Measurements from ENCODE around the gene SHROOM3.

The SHROOM3 gene

DNA sequence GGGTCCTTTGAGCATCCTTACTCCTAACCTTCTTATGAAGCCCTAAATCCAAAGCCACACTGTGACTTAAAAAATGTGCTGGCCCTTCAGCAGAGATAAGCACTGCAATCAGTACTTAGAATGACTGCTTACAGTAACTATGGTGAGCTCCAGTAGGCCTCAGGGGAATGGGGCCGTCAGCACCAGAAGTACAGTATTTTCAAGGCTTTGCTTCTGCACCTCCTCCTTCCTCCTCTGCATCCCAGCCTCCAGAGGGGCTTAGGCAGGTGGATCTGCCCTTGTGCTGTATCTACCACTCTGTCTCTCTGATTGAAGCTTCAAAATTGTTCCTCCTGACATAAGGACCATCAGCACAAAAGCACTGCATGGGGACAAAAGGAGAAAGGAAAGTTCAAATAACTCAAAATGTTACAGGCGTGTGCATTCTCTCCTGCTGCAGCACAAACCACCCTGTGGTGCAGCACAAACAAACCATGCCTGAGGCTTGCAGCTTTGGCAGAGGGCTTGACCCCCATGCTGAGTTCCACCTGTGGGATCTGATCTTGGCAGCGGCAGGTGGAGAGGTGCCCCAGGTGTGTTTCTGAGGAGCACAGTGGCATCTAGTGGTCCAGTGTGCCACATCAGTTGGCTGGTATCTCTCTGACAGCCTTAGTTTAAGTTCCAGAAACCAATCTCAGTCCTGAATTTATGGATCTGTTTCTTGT, 298.2 kb downstream of the SHROOM3 start:
- no peak for DNase-seq

DNA sequence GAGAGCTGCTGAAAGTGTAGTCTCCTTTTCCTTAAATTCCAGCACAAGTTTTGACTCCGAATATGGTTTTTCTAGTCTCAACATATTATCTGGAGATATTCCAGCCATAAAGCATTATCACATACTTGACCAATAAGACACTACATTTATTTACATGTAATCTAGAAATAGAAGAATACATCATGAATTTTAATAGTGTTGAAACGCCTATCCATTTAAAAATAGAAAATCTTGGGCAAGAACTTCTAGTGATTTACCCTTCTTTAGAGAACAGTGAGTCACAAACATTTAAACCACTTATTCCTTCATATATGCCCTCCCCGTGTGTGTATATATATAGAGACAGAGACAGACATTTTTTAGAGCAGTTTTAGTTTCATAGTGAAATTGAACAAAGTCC, 301.4 kb downstream of the SHROOM3 start:
- no peak for DNase-seq

DNA sequence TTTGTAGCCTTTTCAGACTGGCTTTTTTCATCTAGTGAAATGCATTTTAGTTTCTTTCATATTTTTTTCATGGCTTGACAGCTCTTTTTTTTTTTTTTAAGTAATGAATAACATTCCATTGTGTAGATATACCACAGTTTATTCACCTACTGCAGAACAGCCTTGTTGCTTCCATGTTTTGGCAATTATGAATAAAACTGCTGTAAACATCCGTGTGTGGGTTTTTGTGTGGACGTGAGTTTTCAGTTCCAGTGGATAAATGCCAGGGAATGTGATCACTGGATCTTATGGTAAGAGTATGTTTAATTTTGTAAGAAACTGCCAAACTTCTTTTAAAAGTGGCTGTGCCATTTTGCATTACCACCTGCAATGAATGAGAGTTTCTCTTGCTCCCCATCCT, 302.2 kb downstream of the SHROOM3 start:
- no peak for DNase-seq

DNA sequence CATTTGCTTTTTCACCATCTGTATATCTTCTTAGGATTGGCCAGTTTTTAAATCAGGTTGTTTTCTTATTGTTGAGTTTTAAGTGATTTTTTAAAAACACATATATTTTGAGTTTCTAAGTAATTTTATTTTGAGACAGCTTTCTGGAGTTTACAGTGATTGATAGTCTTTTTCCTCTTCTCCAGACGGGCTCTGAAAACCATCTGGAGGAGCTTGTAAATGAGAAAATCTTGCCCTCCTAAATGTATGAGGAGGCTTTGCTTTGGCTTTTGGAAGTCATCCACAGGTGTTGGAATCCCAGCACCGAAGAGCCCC, 302.7 kb downstream of the SHROOM3 start:
- DNase-seq: no peak

DNA sequence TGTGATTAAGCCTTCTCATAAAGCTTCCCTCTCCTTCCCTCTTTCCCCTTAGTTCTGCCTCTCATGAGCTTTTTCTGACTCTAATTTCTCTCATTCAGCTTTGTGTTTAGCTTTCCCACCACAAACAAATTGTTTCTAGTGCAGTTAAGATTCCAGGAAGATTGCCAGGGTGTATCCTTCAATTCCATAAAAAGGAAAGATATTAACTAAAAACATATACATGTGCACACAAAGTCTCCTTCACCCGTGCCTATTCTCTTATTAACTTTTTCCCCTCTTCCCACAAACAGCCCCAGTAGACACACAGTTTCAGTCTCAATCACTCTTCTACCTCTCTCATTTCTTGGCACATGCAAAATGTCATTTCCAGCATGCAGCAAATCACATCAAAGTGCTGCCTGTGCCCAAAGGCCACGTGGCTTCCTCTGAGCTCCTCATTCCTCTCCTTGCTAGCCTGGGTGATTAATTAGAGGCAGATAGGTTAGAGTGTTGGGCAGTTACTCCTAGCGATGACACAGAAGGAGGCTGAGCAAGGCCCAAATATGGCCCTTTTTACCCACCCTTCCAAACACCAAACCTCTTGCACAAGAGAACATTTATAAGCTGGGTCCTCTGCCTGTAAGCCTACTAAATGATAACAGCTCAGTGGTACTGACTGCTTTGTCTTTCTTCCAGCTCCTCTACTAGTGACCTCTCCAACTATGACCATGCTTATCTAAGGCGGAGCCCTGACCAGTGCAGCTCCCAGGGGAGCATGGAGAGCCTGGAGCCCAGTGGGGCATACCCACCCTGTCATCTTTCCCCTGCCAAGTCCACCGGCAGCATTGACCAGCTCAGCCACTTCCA, 303.3 kb downstream of the SHROOM3 start:
- no peak for DNase-seq

DNA sequence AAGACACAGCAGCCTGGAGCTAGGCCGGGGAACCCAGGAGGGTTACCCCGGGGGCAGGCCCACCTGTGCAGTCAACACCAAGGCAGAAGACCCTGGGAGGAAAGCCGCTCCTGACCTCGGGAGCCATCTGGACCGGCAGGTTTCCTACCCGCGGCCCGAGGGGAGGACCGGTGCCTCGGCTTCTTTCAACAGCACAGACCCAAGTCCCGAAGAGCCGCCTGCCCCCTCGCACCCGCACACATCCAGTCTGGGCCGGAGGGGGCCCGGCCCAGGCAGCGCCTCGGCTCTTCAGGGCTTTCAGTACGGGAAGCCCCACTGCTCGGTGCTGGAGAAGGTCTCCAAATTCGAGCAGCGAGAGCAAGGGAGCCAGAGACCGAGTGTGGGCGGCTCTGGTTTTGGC, 305.2 kb downstream of the SHROOM3 start:
- no peak for DNase-seq

DNA sequence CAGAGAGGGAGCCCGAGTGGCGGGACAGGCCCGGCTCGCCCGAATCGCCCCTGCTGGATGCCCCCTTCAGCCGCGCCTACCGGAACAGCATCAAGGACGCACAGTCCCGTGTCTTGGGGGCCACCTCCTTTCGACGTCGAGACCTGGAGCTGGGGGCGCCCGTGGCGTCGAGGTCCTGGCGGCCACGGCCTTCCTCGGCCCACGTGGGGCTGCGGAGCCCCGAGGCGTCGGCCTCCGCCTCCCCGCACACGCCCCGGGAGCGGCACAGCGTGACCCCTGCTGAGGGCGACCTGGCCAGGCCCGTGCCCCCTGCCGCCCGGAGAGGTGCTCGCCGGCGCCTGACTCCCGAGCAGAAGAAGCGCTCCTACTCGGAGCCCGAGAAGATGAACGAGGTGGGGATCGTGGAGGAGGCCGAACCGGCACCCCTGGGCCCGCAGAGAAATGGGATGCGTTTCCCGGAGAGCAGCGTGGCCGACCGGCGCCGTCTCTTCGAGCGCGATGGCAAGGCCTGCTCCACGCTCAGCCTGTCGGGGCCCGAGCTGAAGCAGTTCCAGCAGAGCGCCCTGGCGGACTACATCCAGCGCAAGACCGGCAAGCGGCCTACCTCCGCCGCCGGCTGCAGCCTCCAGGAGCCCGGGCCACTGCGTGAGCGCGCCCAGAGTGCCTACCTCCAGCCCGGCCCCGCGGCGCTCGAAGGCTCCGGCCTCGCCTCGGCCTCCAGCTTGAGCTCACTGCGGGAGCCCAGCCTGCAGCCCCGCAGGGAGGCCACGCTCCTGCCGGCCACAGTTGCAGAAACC, 306.0 kb downstream of the SHROOM3 start:
- no peak for DNase-seq

DNA sequence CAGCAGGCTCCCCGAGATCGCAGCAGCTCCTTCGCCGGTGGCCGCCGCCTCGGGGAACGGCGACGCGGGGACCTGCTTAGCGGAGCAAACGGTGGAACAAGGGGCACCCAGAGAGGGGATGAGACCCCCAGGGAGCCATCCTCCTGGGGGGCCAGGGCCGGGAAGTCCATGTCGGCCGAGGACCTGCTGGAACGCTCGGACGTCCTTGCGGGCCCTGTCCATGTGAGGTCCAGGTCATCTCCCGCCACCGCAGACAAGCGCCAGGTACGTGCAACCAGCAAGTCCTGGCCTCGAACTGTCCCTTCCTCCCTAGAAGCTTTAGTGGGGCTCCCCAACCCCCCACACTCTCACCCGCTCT, 306.6 kb downstream of the SHROOM3 start:
- DNase-seq: no peak

DNA sequence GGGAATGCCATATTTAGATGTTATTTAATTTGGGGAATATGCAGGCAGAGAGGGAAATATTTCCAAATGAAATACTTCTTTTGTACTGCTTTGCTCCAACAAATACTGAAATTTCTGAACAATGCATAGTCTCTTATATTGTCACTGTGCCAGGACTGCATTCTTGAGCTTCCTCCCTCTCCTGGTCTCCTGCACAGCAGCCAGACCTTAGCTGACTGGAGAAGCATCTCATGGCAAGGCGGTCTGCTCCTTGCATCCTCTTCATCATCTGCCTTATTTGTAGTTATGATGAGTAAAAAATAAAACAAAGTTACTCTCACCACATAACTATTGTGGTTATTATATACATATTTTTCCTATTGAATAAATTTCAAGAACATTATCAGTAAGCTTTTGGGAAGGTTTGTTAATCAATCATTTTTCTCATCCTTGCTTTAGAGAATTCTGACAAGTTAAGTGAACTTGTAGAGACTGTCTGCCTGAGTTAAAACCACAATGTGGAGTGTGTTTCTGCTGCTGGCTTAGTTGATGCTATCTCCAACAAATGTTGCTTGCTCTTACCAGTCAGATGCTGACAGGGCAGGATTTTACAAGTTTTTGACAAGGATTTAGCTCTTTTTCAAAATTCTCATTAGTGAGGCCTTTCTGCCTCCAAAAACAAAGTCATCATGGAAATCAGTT, 309.4 kb downstream of the SHROOM3 start:
- no peak for DNase-seq

DNA sequence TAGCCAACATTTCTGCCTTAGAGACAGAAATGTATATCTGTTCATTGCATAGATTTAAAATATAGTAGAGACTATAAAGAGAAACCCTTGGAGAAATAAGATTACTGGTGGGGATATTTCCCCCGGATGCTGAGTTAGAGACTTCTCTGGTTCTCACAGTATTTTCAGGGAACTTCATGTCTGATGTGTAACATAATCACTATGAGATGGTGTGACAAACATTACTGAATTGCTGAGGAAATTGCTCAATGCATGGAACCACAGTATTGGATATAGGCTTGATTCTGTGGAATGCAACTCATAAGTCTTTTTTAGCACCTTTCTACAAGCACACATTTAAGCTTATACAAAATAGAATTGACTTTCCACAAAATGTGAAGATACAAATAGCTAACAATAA, 310.2 kb downstream of the SHROOM3 start:
- no peak for DNase-seq

DNA sequence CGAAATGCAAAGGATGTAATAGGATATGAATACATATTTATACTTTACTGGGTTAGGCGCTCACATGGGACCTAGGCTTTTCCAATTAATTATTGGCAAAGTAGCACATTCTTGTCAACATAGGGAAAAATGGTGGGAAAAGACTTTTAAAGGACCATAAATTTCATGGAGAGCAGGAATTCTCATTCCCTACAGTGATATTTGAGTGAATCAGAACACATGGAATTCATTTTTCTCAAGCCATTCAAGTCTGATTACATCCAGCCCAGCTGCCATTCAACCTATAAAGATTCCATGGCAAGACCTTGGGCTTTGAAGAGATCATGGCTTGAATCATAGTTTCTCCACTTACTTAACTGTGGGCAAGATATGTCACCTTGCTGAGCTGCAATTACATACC, 312.5 kb downstream of the SHROOM3 start:
- no peak for DNase-seq

DNA sequence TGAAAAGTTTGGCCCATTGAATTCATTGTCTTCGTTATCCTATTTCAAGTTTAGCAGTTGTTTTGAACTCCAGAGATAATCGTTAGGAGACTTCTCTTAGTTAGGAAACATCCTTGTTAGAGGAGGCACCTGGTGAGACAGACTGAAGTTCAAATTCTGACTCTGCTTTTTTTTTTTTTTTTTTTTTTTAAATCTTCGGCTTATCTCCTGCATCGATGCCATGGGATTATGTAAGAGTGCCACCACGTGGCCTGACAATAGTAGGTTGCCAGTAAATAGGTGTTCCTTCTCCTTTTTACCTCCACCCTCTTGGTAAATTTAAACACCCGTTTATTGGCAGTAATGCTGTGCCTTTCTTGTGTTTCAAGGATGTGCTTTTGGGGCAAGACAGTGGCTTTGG, 313.6 kb downstream of the SHROOM3 start:
- DNase-seq: no peak

DNA sequence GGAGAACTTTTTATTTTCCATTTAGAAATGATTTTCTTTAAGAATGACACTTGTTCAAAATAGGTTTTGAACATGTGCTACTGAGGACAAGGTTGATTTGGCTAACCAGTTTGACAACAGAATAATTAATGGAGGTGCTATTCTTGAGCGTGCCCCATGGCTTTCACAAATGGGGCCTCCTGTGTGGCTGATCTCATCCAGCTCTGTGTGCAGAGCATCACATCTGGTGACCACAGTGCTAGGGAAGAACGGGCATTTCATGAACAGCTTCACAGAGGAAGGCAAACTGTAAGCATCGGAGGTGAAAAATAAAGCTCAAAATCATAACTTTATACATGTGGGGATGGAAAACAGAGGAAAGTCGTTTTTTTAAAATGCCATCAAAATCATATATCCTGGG, 314.3 kb downstream of the SHROOM3 start:
- DNase-seq: no peak

DNA sequence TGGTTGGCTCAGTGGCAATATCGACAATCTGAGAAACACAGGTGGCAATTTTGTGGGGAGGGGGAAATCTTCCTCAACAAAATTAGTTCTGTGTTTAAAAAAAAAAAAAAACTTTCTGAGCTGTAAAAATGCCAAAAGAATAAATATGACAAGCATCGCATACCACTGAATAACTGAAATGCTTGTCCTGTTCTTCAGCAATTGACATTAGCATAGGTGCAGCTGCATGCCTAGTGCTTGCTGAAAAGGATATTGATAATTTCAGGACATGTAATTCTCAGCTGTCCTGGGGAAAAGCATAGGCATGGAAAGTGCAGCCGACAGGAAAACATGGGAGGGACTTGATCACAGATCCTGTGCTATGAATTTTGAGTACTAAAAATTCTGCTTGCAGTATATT, 315.7 kb downstream of the SHROOM3 start:
- DNase-seq: no peak

DNA sequence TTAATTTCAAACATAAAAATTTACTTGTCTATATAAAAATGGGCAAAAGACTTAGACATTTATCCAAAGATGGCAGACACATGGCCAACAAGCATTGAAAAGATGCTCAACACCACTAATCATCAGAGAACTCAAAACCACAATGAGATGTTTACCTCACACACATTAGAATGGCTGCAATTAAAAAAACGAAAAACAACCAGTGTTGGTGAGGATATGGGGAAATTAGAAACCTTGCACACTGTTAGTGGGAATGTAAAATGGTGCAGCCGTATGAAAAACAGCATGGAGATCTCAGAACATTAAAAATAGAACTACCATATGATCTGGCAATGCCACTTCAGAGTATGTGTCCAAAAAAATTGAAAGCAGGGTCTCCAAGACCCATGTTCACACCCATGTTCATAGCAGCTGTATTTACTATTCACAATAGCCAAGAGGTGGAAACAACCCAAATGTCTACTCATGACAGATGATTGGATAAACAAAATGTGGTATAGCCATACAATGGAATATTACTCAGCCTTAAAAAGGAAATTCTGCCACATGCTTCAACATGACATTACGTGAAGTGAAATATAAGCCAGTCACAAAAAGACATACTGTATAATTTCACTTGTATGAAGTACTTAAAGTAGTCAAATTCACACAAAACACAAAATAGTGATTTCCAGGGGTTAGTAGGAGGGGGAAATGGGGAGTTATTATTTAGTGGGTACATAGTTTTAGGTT, 316.7 kb downstream of the SHROOM3 start:
- no peak for DNase-seq

DNA sequence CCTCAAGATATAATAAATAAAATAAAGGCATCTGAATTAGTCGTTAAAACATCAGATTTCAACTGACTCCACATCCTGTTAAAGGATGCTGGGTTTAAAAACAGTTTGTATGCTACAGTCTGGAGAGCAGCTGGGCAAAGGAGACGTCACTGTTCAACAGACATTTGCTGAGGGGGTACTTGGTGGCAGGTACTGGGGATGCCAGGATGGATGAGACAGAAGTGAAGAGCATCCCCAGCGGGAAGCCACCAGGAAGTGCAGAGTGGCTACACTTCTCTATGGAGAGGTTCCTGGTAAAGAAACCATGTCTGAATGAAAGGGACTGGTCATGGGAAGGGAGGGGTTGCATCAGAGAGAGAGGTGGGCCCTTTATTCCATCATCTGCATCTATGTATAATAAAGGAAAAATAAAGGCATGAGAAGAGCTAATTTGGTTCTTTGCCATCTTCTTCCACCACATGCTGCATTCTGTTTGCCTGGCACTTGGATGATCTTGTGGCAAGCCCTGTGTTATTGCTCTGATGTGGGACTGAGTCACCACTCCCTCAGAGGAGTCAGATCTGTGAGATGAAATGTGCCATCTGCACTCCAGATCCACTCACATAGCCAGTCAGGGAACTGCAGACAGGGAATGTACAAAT, 318.0 kb downstream of the SHROOM3 start:
- DNase-seq: no peak

DNA sequence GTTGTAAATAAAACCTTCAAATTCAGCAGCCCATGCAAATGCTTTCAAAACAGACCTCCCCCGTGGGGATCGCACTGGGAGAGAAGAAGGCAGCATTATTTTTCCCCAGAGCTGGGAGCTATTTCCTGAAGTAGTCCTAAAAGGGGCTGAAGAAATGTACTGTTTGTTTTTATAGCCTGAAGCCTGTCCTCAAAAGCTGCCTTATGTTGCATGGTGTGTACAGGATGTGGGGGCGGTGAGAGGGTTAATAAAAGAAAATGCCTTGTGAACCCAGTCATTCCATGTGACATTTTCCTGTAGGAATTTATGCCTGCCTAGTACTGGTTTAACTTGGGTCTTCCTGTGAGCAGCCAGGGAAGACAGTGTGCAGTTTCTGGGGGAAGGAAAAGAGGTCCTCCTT, 318.8 kb downstream of the SHROOM3 start:
- no peak for DNase-seq

DNA sequence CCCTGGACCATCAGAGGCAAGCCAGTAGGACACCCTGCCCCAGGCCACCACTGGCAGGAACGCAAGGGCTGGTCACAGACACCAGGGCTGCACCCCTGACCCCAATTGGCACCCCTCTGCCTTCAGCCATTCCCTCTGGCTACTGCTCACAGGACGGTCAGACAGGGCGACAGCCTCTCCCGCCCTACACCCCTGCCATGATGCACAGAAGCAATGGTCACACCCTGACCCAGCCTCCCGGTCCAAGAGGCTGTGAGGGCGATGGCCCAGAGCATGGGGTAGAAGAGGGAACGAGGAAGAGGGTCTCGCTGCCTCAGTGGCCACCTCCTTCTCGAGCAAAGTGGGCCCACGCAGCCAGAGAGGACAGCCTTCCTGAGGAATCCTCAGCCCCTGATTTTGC, 319.4 kb downstream of the SHROOM3 start:
- DNase-seq: no peak

DNA sequence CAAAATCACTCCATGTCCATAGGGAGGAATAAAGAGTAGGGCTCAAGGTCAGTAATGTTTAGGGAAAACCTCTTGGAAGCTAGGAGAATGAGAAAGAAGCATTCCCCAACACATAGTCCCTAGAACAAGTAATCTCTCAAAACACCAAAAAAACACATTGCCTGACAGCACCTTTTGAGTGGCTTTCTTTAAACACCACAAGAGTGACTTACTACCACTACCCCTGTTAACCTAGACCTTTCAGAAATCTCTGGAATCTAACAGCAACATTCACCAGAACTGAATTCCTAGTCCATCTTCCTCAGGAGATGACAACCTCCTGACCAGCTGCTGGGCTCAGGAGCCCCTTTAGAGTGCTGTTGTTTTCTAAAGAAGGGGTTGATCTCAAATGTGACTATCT, 320.7 kb downstream of the SHROOM3 start:
- no peak for DNase-seq

DNA sequence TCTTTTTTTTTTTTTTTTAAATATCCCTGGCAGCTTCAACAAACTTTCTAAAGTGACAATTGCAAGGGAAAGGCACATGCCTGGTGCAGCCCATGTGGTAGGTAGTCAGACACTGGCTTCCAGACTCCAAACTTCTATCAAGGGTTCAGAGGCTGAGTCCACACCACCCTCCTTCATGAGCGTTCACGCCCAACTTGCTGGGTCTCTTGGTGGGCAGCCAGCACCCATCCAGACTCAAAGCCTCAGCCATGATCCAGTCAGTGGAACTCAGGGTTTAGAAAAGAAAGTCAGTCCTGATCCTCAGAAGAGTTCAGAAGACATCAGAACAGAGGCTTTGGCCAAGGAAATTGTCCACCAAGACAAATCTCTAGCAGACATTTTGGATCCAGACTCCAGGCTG, 321.4 kb downstream of the SHROOM3 start:
- no peak for DNase-seq

DNA sequence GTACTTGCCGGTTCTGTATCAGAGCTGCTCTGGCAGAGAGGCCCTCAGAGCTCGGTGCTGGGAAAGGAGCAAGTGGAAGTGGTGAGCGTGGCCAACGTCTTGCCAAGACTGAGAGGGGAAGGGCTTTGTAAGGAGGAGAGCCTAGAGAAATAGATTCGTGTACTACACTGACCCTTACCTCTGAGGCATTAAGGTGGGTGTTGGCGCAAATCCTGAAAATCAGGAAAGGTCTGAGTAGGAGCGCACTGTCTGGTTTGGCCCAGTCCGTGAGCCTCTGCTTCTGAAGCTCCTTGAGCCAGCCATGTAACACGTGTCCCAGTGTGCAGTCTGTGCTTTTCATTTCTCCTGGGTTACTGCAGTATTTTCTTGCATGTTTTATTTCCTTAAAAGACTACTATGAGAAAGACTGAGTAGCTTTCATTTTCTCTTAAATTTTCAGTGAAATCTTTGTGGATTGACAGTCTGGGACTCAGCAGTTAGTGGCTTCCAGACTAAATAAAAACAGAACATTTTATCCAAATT, 322.4 kb downstream of the SHROOM3 start:
- no peak for DNase-seq
